Smooth muscle cell of the brain vasculature (primary cell): ENCODE data around the gene LDB3.

Source experiments
- DNase-seq: peaks from one replicate; pipeline ENCODE4 v3.0.0-alpha.2; 2012; ENCODE audit warnings: low read depth, low spot score

Gene LDB3

GRCh38 chr10:86685893-86686632, 17.8 kb downstream of the LDB3 start:
- no peak for DNase-seq

DNA sequence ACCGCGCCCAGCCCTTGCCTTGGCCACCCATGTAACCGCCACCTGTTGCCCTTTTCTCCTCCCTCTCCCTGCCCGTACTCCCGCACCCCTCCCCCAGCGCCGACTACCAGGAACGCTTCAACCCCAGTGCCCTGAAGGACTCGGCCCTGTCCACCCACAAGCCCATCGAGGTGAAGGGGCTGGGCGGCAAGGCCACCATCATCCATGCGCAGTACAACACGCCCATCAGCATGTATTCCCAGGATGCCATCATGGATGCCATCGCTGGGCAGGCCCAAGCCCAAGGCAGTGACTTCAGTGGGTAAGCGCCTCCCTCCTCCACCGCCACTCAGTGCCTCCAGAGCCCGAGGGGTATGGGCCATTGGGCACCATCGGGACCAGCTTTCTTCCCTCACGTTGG, 18.7 kb downstream of the LDB3 start:
- no peak for DNase-seq

GRCh38 chr10:86687750-86688149, 19.4 kb downstream of the LDB3 start:
- no peak for DNase-seq

DNA sequence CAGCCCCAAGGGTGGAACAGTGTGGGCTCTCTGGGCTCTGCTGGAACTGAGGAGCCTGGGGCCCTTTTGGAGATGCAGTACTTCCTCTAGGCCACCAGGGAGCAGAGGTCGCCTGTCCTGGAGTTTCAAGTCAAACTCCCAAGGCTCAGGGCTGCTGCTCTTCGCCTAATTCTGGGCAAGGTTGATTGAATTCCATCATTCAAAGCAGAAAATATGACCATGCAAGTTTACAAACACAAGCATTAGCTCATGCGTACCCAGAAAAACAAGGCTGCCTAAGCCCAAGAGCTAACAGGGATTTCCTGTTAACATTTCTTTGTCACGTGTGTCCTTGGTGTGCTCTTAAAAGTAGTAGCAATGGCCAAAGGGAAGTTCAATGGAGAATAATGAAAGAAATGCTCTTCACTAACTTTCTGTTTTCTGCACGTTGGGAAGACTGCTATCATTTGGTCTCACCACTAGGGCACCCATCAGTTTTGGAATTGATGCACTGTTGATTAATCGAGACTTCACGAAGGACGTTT, 20.1 kb downstream of the LDB3 start:
- DNase-seq, result peak; percentile 57

DNA sequence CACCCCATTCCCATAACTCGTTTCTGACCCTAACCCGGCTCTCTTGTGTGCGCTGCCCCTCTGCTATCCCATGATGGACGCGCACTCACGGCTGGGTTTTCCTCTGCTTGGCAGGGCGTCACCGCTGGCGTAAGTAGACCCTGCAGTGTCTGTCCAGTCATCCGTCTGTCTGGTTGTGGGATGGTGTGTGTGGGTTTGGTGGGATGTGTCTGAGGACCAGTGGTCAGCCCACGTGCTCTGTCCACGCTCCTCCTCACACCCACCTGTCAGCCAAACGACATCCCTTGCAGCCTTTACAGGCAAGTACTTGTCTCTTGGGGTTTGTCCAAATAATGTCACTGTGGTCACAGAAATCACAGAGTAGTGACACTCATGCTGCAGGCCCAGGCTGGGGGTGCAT, 20.8 kb downstream of the LDB3 start:
- DNase-seq, result no peak

DNA sequence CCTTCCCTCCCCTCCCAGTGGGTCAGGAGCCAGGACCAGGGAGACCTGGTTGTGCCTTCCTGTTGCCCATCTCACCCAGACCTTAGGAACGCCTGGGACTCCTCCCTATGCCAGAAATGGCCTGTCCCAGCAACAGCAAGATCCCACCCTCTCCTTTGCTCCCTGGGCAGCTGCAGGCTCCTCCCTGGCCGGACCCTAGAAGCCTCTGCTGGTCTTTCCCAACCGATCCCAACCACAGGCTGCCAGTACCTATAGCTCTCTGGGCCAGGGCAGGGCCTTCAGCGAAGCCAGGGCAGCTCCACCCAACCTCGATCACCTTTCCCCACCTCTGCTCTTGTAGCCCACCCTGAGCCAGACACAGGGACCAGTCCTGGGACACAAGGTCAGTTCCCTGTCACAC, 21.9 kb downstream of the LDB3 start:
- no peak for DNase-seq

- DNase-seq, result no peak
These were observed 22.4 kb downstream of the LDB3 start for GRCh38 chr10:86690657-86691084.

DNA sequence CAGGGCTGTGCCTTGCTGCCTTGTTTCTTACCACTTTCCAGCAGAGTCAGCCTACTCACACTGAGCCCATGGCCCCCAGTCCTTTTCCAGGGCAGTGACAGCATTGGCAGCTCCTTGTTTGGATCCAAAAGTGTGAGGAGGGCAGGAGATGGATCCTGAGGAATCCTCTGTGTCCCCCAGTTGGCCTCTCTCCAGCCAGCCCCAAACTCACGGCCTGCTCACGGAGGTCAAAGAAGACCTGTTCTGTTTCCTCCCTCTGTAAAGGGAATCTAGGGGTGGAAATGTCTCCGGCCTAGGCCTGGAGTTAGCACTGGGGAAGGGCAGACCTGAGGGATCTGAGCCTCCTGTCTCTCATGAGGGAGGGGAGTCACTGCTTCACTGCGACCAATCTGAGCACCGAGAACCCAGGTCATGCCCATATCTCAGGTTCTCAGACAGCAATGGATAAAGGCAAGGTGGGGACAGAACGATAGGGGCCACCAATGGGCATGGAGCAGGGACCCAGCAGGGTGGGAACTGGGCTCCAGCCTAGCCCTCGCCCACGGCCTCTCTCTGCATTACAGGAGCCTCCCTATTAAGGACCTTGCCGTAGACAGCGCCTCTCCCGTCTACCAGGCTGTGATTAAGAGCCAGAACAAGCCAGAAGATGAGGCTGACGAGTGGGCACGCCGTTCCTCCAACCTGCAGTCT, 23.2 kb downstream of the LDB3 start:
- DNase-seq, result no peak

- no peak for DNase-seq
These were observed 23.8 kb downstream of the LDB3 start for GRCh38 chr10:86692023-86692514.

GRCh38 chr10:86692664-86693063, 24.4 kb downstream of the LDB3 start:
- DNase-seq, result no peak

- no peak for DNase-seq
These were observed 25.0 kb downstream of the LDB3 start for GRCh38 chr10:86693275-86693674.

DNA sequence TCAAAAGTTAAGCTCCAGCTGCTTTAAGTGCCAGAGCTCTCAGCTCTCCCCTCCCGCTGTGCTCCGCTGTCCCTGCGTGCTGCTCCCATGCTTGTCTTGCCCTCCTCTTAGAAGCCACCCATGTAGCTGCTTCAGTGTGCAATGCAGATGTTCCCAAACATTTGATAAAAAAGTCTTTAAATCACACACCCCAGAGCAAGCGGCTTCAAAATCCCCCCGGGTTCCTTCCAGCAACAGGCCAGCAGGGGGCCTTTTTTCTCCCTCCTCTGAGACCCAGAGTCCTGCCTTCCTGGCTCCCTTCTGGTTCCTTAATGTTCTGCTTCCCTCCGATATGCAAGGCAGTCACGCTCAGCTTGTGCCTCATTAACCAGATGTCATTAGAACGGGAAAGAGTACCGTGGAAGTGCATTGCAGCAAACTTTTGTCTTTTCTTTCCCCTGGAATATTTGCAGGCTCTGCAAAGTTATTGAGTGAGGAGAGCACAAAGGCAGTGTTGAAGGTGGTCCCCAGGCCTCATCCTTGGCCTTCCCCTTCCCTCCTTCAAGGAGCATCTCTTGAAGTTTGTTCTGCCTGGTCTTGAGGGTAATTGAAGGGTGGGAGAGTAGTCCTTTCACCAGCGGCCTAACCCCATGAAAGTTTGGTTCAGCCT, 25.5 kb downstream of the LDB3 start:
- DNase-seq, result no peak

DNA sequence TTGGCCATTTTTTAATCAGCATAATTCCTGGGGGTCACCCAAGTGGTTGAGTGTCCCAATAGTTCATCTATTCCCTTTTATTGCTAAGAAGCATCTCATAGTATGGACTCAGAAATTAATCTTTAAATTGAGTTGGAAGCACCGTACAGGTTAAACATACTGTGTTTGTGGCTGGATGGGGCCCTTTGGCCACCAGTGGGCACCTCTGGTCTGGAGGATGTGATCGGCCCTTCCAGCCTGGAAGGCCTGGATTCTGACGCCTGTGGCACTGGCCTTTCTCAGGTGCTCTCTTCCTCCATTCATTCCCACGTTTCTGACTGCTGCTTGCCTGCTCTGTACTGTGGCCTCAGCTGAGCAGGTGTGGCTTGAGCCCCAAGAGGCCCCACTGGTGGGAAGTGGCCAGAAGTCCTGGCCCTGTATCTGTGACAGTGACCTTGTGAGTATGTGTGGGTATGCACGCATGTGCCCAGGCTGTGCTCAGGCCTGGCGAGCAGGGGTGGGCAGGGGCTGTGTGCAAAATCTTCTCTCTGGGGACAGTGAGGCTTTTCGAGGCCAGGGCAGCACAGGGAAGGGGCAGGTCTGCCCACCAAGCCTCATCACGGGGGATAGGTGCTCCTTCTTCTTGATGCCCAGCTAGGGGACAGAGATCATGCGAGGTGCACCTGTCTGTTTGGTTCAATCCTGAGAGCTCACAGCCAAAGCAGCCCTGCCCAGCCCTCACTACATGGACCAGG, 30.1 kb downstream of the LDB3 start:
- no peak for DNase-seq

DNA sequence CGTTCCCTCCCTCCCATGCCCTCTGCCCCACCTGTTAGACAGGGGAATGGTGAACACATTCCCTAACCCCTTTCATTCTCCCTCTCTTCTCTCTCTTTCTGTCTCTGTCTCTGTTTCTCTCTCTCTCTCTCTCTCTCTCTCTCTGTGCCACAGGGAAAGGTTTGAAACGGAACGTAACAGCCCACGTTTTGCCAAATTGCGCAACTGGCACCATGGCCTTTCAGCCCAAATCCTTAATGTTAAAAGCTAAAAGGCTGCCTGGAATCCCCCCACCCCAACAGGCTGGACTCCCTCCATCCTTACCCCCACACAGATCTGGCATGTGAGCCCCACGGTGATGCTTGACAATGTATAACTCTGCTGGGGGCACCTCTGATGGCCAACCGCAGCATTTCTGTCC, 30.8 kb downstream of the LDB3 start:
- no peak for DNase-seq

DNA sequence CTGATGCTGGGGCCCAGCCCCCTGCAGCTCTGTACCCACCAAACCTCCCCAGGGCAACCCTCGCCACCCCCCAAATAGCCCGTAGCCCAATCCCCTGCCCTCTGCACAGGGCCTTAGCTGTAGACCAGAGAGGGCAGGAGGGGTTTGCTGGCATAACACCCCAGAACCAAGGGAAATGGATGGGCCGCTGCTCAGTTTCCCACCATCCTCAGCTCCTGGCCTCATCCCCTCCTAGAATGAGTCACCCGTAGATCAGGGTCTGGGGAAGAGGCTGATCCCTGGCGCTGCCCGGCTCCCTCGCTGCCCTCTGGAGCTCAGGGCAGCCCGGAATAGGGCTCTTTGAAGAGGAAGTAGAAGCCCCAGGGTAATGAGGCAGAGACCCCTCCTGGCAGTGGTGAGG, 31.2 kb downstream of the LDB3 start:
- no peak for DNase-seq

DNA sequence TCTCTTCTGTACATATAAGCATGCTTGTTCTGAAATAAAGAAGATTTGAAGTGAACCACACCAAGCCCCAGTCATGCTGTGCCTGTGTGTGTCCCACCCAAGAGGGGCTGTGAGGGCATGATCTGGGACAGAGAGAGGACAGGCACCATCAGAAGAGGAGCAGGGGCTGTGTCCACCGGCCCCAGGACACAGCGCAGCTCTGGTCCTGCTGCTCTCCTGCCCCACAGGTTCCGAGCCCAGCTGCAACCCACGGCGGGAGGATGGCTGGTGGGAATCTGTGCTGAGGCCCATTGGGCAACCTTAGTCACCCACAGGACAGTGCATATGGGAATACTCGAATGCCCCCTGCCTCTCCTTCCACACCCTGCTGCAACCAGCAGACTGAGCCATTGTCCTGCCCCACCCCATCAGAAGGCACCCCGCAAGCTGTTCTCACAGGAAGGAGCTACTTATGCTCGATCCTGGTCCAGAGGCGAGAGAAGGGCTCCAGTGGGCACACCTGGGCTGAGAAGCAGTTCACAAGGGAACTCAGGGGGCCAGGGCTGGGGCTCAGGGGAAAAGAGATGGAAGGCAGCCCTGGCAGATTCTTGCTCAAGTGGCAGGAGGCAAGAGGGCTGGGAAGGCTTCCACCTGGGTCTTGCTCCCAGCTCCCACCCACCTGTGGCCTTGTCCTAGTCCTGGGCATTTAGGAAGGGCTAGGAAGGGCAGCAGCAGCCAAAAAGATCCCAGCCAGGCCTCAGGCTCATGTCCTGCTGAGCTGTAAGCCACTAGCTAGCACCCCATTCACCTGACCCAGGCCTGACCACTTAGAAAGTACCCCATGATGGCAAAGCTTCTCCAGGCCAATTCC, 31.9 kb downstream of the LDB3 start:
- DNase-seq, result no peak

- no peak for DNase-seq
These were observed 32.7 kb downstream of the LDB3 start for GRCh38 chr10:86700851-86701617.

DNA sequence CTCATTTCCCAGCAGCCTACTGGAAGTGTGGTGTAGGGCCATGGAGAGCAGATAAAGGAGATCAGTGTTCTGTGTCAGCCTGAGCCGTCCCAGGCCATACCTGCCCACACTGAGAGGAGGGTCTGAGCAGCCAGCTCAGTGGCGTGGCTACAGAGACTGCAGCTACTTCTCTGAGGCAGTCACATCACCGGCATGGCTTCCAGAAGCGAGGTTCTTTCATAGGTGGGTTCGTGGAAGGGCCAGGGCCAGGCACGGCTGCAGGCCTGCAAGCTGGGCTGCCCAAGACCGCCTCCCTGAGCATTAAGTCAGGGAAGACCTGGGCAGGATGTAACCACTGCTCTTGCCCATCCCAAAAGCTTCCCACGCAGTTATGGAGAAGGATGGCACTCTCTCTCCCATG, 34.9 kb downstream of the LDB3 start:
- no peak for DNase-seq

DNA sequence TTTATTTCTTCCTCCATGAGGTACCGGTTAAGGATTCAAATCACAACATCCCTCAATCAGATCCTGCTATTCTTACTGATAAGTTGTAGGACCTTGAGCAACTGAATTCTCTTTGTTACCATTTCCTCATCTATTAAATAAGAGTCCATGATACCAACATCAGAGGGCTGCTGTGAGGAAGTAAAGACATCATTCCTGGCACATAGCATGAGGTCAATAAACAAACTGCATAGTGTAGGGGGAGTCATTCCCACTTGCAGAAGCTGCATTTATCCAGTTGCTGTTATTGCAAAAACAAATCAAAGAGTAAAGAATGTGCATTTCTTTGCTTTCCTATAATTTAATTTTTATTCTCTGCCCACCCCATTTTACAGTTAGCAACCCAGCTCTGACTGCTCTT, 36.8 kb downstream of the LDB3 start:
- DNase-seq, result no peak

- DNase-seq, result no peak
These were observed 37.6 kb downstream of the LDB3 start for GRCh38 chr10:86705905-86706304.
